H1 (cell line): ENCODE measurements around the gene DPP10. TPM values are rescaled to one million over a fixed set of nuclear protein-coding genes. Genes with fewer than 3 reads are reported as not detected.

Source experiments
- CTCF ChIA-PET: fragments of 300-600 bp; sonication (Branson Sonifier 250); formaldehyde crosslinking; loops from one replicate; lab custom pipeline; 2021; ENCODE audit not compliant: partially characterized antibody; lab: Charles Lee
- POLR2A ChIA-PET: fragments of 300-600 bp; sonication (Branson Sonifier 250); formaldehyde crosslinking; loops from one replicate; lab custom pipeline; 2021; ENCODE audit warnings: inconsistent platforms; ENCODE audit not compliant: partially characterized antibody; lab: Charles Lee
- DNase-seq, 2 experiments: peaks; one replicate each; pipeline versions ENCODE4 v3.0.0 to v3.0.0-alpha.2; 2010 to 2022; ENCODE audit warnings: low spot score in 2 of 2, low read depth in 1 of 2, mixed read lengths in 1 of 2
- FAIRE-seq: peaks from 2 replicates; lab custom pipeline; 2011; peaks lifted over from hg19 to GRCh38; lab: Jason Lieb, UNC
- H2AFZ ChIP-seq: 2 replicates; pipeline ENCODE4 v1.8.1; 2012; ENCODE audit warnings: low read length, inconsistent platforms
- H2AK5ac ChIP-seq: 2 replicates; pipeline ENCODE4 v1.6.1; 2013; ENCODE audit warnings: low read depth, low read length
- H2BK120ac ChIP-seq: replicated peaks from 2 replicates; pipeline ENCODE3; 2013; ENCODE audit warnings: low read depth, low read length, inconsistent platforms
- H2BK12ac ChIP-seq: 2 replicates; pipeline ENCODE4 v1.6.1; 2013; ENCODE audit warnings: low read depth, low read length
- H2BK15ac ChIP-seq: 2 replicates; pipeline ENCODE4 v1.6.1; 2013; ENCODE audit warnings: low read length
- H2BK20ac ChIP-seq: 2 replicates; pipeline ENCODE4 v1.6.1; 2013; ENCODE audit warnings: low read length
- H2BK5ac ChIP-seq: 2 replicates; pipeline ENCODE4 v1.6.1; 2013; ENCODE audit warnings: low read depth, low read length
- H3K14ac ChIP-seq: 2 replicates; pipeline ENCODE4 v1.6.1; 2013; ENCODE audit warnings: inconsistent platforms; ENCODE audit not compliant: insufficient read length
- H3K18ac ChIP-seq: 2 replicates; pipeline ENCODE4 v1.6.1; 2013; ENCODE audit warnings: low read length; ENCODE audit errors: extremely low read depth
- H3K23ac ChIP-seq: 2 replicates; pipeline ENCODE4 v1.6.1; 2013; ENCODE audit warnings: inconsistent platforms; ENCODE audit not compliant: insufficient read length
- H3K23me2 ChIP-seq: 2 replicates; pipeline ENCODE4 v1.6.1; 2013; ENCODE audit warnings: low read depth, low read length
- H3K27ac ChIP-seq: 2 replicates; pipeline ENCODE4 v1.6.1; 2011; ENCODE audit warnings: low read depth, low read length, inconsistent platforms
- H3K27me3 ChIP-seq, 4 experiments: replicated peaks in 1 of 4; 1 replicate in 1 of 4; 2 replicates in 3 of 4; pipeline versions ENCODE4 v1.6.1 to v1.8.1; 2011 to 2013; ENCODE audit warnings: low read length in 3 of 4, mild to moderate bottlenecking in 3 of 4, inconsistent platforms in 2 of 4, mixed read lengths in 2 of 4, moderate library complexity in 1 of 4; ENCODE audit not compliant: control insufficient read depth in 3 of 4, insufficient read depth in 3 of 4; ENCODE audit errors: extremely low read depth in 1 of 4
- H3K36me3 ChIP-seq, 4 experiments: 2 replicates each; pipeline versions ENCODE4 v1.6.1 to v1.8.1; 2011 to 2013; ENCODE audit warnings: mild to moderate bottlenecking in 4 of 4, low read length in 3 of 4, moderate library complexity in 2 of 4, control low read depth in 1 of 4, inconsistent platforms in 1 of 4; ENCODE audit not compliant: insufficient read depth in 4 of 4, control insufficient read depth in 2 of 4
- H3K4ac ChIP-seq: replicated peaks from 2 replicates; pipeline ENCODE3; 2013; ENCODE audit warnings: low read length, low read depth, mixed read lengths, inconsistent platforms; ENCODE audit not compliant: insufficient read length
- H3K4me1 ChIP-seq, 4 experiments: replicated peaks in 1 of 4; 1 replicate in 1 of 4; 2 replicates in 3 of 4; pipeline versions ENCODE4 v1.6.1 to v1.8.1; 2011 to 2013; ENCODE audit warnings: low read length in 3 of 4, inconsistent platforms in 2 of 4, mixed read lengths in 1 of 4; ENCODE audit not compliant: insufficient read depth in 4 of 4, control insufficient read depth in 3 of 4
- H3K4me2 ChIP-seq, 2 experiments: 2 replicates each; pipeline versions ENCODE4 v1.6.1 to v1.8.1; 2011 to 2013; ENCODE audit warnings: low read depth in 2 of 2, low read length in 2 of 2, control low read depth in 1 of 2, inconsistent platforms in 1 of 2, mild to moderate bottlenecking in 1 of 2; ENCODE audit not compliant: insufficient read depth in 1 of 2
- H3K4me3 ChIP-seq, 4 experiments: fragments of 200-600, 300-600 bp in 1 of 4; sonication (generic), shearing (Covaris generic), sonication (Bioruptor Twin) in 1 of 4; 2 replicates each; pipeline versions ENCODE4 v1.5.1 to v1.8.1; 2011 to 2016; ENCODE audit warnings: low read length in 4 of 4, low read depth in 3 of 4, control low read depth in 2 of 4, inconsistent platforms in 2 of 4, mild to moderate bottlenecking in 2 of 4, mixed read lengths in 1 of 4, moderate library complexity in 1 of 4; ENCODE audit not compliant: insufficient read depth in 2 of 4; ENCODE audit errors: extremely low read depth in 1 of 4
- H3K56ac ChIP-seq: replicated peaks from 2 replicates; pipeline ENCODE3; 2013; ENCODE audit warnings: low read depth, mild to moderate bottlenecking, mixed read lengths, low read length, inconsistent platforms; ENCODE audit not compliant: insufficient read length
- H3K79me1 ChIP-seq: 2 replicates; pipeline ENCODE4 v1.6.1; 2013; ENCODE audit warnings: low read depth, low read length, control low read depth
- H3K79me2 ChIP-seq, 2 experiments: 2 replicates each; pipeline versions ENCODE4 v1.6.1 to v1.8.1; 2012 to 2013; ENCODE audit warnings: low read length in 2 of 2, mild to moderate bottlenecking in 2 of 2, inconsistent platforms in 1 of 2; ENCODE audit not compliant: insufficient read depth in 2 of 2, control insufficient read depth in 1 of 2
- H3K9ac ChIP-seq, 4 experiments: replicated peaks in 1 of 4; 1 replicate in 1 of 4; 2 replicates in 3 of 4; pipeline versions ENCODE4 v1.6.1 to v1.8.1; 2011 to 2013; ENCODE audit warnings: low read depth in 3 of 4, low read length in 3 of 4, control low read depth in 2 of 4, mild to moderate bottlenecking in 2 of 4, moderate library complexity in 2 of 4, inconsistent platforms in 1 of 4; ENCODE audit errors: extremely low read depth in 1 of 4
- H3K9me3 ChIP-seq, 2 experiments: 2 replicates each; pipeline versions ENCODE4 v1.6.1 to v1.8.1; 2012 to 2013; ENCODE audit warnings: mild to moderate bottlenecking in 2 of 2, moderate library complexity in 2 of 2, control low read depth in 1 of 2, inconsistent platforms in 1 of 2, low read depth in 1 of 2, low read length in 1 of 2, mixed read lengths in 1 of 2; ENCODE audit not compliant: insufficient read depth in 2 of 2
- H4K20me1 ChIP-seq, 2 experiments: replicated peaks in 1 of 2; 2 replicates each; pipeline versions ENCODE3 to v1.8.1; 2011 to 2013; ENCODE audit warnings: inconsistent platforms in 2 of 2, low read length in 2 of 2, mild to moderate bottlenecking in 1 of 2; ENCODE audit not compliant: insufficient read depth in 2 of 2, control insufficient read depth in 1 of 2
- H4K5ac ChIP-seq: 2 replicates; pipeline ENCODE4 v1.6.1; 2013; ENCODE audit warnings: low read length, low read depth, mixed read lengths, inconsistent platforms; ENCODE audit not compliant: insufficient read length
- H4K8ac ChIP-seq: 2 replicates; pipeline ENCODE4 v1.8.0; 2013; ENCODE audit warnings: mild to moderate bottlenecking, moderate library complexity, low read length, inconsistent platforms; ENCODE audit not compliant: insufficient read depth; ENCODE audit errors: extremely low read depth
- H4K91ac ChIP-seq: replicated peaks from 2 replicates; pipeline ENCODE3; 2013; ENCODE audit warnings: low read length, mixed read lengths, inconsistent platforms; ENCODE audit not compliant: insufficient read length
- ATF2 ChIP-seq: IDR thresholded peaks from 2 replicates; pipeline ENCODE4 v1.6.1; 2012; ENCODE audit warnings: low read length, inconsistent platforms
- CHD1 ChIP-seq: IDR thresholded peaks from 2 replicates; pipeline ENCODE4 v1.6.1; 2012; ENCODE audit warnings: low read depth, low read length, improper control_type of control experiment
- CHD2 ChIP-seq: IDR thresholded peaks from 2 replicates; pipeline ENCODE4 v1.6.1; 2012; ENCODE audit warnings: low read length, improper control_type of control experiment
- EZH2 ChIP-seq: fragments of 200-600 bp; sonication (generic); IDR thresholded peaks from 2 replicates; pipeline ENCODE4 v1.7.1; 2012; ENCODE audit warnings: low read depth, mild to moderate bottlenecking, moderate library complexity, low read length, inconsistent platforms; ENCODE audit not compliant: severe bottlenecking
- FOSL1 ChIP-seq: IDR thresholded peaks from 2 replicates; pipeline ENCODE4 v1.6.1; 2011; ENCODE audit warnings: mild to moderate bottlenecking, low read depth, low read length, moderate library complexity; ENCODE audit not compliant: insufficient read depth
- POLR2A ChIP-seq, 2 experiments: IDR thresholded peaks; 1 replicate in 1 of 2; 2 replicates in 1 of 2; pipeline ENCODE4 v1.6.1; 2011; ENCODE audit warnings: low read depth in 2 of 2, low read length in 2 of 2, mild to moderate bottlenecking in 2 of 2; ENCODE audit errors: control extremely low read depth in 1 of 2
- SUZ12 ChIP-seq: fragments of 200-600 bp; sonication (generic); IDR thresholded peaks from 2 replicates; pipeline ENCODE4 v1.6.1; 2012; ENCODE audit warnings: mild to moderate bottlenecking, inconsistent platforms, low read length, moderate library complexity, mixed read lengths
- YY1 ChIP-seq: IDR thresholded peaks from 2 replicates; pipeline ENCODE4 v1.6.1; 2011; ENCODE audit warnings: low read depth, mild to moderate bottlenecking, low read length
- WGBS, 2 experiments: shearing (Covaris generic) in 1 of 2; methylation state at CpG; one replicate each; pipeline versions ENCODE4 v1.1.6 to v1.1.7; 2013 to 2015; ENCODE audit warnings: low lambda C conversion rate in 2 of 2, mixed read lengths in 2 of 2, inconsistent platforms in 1 of 2, low coverage in 1 of 2, missing lambda C conversion rate in 1 of 2; ENCODE audit not compliant: insufficient replicate concordance in 2 of 2, insufficient coverage in 1 of 2, insufficient read length in 1 of 2; ENCODE audit errors: extremely low coverage in 1 of 2, missing lambda C conversion rate in 1 of 2; 5-methylcytosine and 5-hydroxymethylcytosine counted together
- polyA plus RNA-seq, 7 experiments: library from polyadenylated mRNA; depleted of rRNA in 3 of 7; stranded (reverse) in 5 of 7; unstranded in 2 of 7; fragments of >200 nt in 5 of 7; fragments of 200-250 nt in 2 of 7; gene quantifications; 1 replicate in 5 of 7; 2 replicates in 1 of 7; 4 replicates in 1 of 7; pipeline versions ENCODE4 v1.2.1 to v1.2.3, GENCODE V29; 2011 to 2013; ENCODE audit warnings: missing spikeins in 2 of 7, mixed read lengths in 2 of 7
- total RNA-seq: library from RNA; stranded (reverse); fragmentation: NEBNext Ultra II Directional; extraction: Animal tissue kit (Norgen Biotek cat#: 25700); gene quantifications from 2 replicates; pipeline ENCODE4 v1.2.1, GENCODE V29; 2021

Gene DPP10
- total and polyA plus RNA-seq, 2 of the 8 experiments (the other 6 are each of a cell fraction or from before 2014, with no cell fraction given), result 3.3 to 7.2 TPM

DNA sequence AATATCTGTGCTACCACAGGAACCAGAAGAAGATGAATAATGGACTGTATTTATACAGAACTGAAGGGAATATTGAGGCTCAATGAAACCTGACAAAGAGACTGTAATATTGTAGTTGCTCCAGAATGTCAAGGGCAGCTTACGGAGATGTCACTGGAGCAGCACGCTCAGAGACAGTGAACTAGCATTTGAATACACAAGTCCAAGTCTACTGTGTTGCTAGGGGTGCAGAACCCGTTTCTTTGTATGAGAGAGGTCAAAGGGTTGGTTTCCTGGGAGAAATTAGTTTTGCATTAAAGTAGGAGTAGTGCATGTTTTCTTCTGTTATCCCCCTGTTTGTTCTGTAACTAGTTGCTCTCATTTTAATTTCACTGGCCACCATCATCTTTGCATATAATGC is 1399.9 kb downstream of the DPP10 start (continued):
- no peak for TF ChIP-seq CHD2

DNA sequence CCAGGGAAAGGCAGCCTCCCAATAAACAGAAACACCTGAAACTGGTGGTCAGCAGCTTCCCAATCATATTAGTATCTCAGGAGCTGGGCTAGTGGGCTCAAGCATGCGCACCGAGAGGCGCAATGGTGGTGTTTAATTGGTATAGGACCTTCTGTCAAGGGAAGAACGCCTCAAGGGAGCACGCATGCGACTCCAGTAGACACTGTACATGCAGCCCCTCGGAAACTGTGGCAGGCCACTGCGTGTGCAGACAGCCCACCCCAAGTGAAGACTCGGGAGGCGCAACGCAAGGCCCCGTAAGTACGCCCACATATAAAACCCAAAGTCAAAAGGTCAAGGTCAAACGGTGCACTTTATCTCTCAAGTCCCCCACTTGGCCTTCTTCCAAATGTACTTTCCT is 1405.8 kb downstream of the DPP10 start:
- Histone ChIP-seq H3K4ac (no peak overlapping the region), H3K18ac (no peak overlapping the region), H2BK120ac (no peak overlapping the region), H4K8ac (no peak overlapping the region), H3K23ac (no peak overlapping the region), H2AFZ (no peak overlapping the region), H4K91ac (no peak overlapping the region), H3K23me2 (no peaks in the 10 kb centered on the region), H3K4me2 (no peak overlapping the region), H2BK15ac (no peak overlapping the region), H3K14ac (no peak overlapping the region), H3K79me2 (no peaks in the 10 kb centered on the region), H3K79me1 (no peaks in the 10 kb centered on the region), H3K9ac (no peak overlapping the region), H3K27me3 (no peaks in the 10 kb centered on the region), H2AK5ac (no peak overlapping the region), H3K4me3 (no peak overlapping the region), H2BK12ac (no peak overlapping the region), H3K27ac (no peak overlapping the region), H4K5ac (no peak overlapping the region), H3K56ac (no peak overlapping the region), H3K4me1 (no peaks in the 10 kb centered on the region), H3K36me3 (no peaks in the 10 kb centered on the region), H2BK5ac (no peak overlapping the region), H2BK20ac (no peak overlapping the region), H4K20me1 (no peaks in the 10 kb centered on the region), H3K9me3 (no peaks in the 10 kb centered on the region)
- 96% methylated on average over 14 of the region's 14 CpGs; no CpG with 5 or more reads in 1 of the 2 experiments for WGBS, 2 experiments
- no peak for DNase-seq
- POLR2A ChIA-PET, result no interaction called here
- no peak for FAIRE-seq
- CTCF ChIA-PET, result no interaction called here
- TF ChIP-seq CHD1 (no peak), EZH2 (no peak), POLR2A (IDR thresholded peaks at IDR 0.05; ENCODE audit: control extremely low read depth in 1 of 2, low read depth in 2 of 2, low read length in 2 of 2) (no peak), SUZ12 (no peak), YY1 (no peak), ATF2 (no peak), FOSL1 (no peak)
